Neural progenitor cell (in vitro differentiated cells): ENCODE results near the gene SPTLC1. TPM values are rescaled to one million over a fixed set of nuclear protein-coding genes. Genes with fewer than 3 reads are reported as not detected.
A peak's percentile ranks its signal among the peaks of the same experiment; 100 is the strongest.

Experiments used
- DNase-seq: peaks from one replicate; pipeline ENCODE4 v3.0.0-alpha.2; 2016; ENCODE audit warnings: low spot score
- H2AFZ ChIP-seq: fragments of 200-600 bp; sonication (generic); replicated peaks from 2 replicates; pipeline ENCODE4 v1.6.1; 2016; ENCODE audit warnings: antibody characterized with exemption
- H3F3A ChIP-seq: fragments of 200-600 bp; sonication (generic); 2 replicates; pipeline ENCODE4 v1.6.1; 2016; ENCODE audit warnings: antibody characterized with exemption, low read depth
- H3K27ac ChIP-seq: fragments of 200-600 bp; sonication (generic); 2 replicates; pipeline ENCODE4 v1.5.1; 2016; ENCODE audit warnings: mild to moderate bottlenecking
- H3K27me3 ChIP-seq: fragments of 200-600 bp; sonication (generic); 2 replicates; pipeline ENCODE4 v1.6.1; 2016; ENCODE audit warnings: mild to moderate bottlenecking, moderate library complexity
- H3K36me3 ChIP-seq: fragments of 200-600 bp; sonication (generic); 2 replicates; pipeline ENCODE4 v1.5.1; 2016
- H3K4me1 ChIP-seq: fragments of 200-600 bp; sonication (generic); 2 replicates; pipeline ENCODE4 v1.6.1; 2016; ENCODE audit warnings: mixed run types
- H3K4me2 ChIP-seq: fragments of 200-600 bp; sonication (generic); 2 replicates; pipeline ENCODE4 v1.6.1; 2016
- H3K4me3 ChIP-seq: fragments of 200-600 bp; sonication (generic); 2 replicates; pipeline ENCODE4 v1.5.1; 2016
- H3K79me2 ChIP-seq: fragments of 200-600 bp; sonication (generic); 2 replicates; pipeline ENCODE4 v1.6.1; 2016; ENCODE audit warnings: low read depth
- H3K9ac ChIP-seq: fragments of 200-600 bp; sonication (generic); 2 replicates; pipeline ENCODE4 v1.6.1; 2016
- H3K9me3 ChIP-seq: fragments of 200-600 bp; sonication (generic); 2 replicates; pipeline ENCODE4 v1.5.1; 2016; ENCODE audit warnings: low read depth
- H4K20me1 ChIP-seq: fragments of 200-600 bp; sonication (generic); 2 replicates; pipeline ENCODE4 v1.6.1; 2016; ENCODE audit warnings: low read depth
- H3K27ac Mint-ChIP-seq: 3 replicates; pipeline ENCODE4 v1.8.0; 2021; ENCODE audit warnings: mixed read lengths
- H3K27me3 Mint-ChIP-seq: 2 replicates; pipeline ENCODE4 v1.8.0; 2022; ENCODE audit warnings: low read depth, mild to moderate bottlenecking, inconsistent platforms, moderate library complexity, mixed read lengths; ENCODE audit not compliant: insufficient read depth
- H3K36me3 Mint-ChIP-seq: 3 replicates; pipeline ENCODE4 v1.8.0; 2021; ENCODE audit warnings: mixed read lengths
- H3K4me1 Mint-ChIP-seq: 3 replicates; pipeline ENCODE4 v1.8.0; 2021; ENCODE audit warnings: mixed read lengths
- H3K4me3 Mint-ChIP-seq: 3 replicates; pipeline ENCODE4 v1.8.0; 2021; ENCODE audit warnings: mild to moderate bottlenecking, moderate library complexity, mixed read lengths
- H3K9me3 Mint-ChIP-seq: 3 replicates; pipeline ENCODE4 v1.8.0; 2020; ENCODE audit warnings: mixed read lengths
- EZH2 ChIP-seq: fragments of 200-600 bp; sonication (generic); IDR thresholded peaks from 2 replicates; pipeline ENCODE4 v1.6.1; 2017; ENCODE audit warnings: antibody characterized with exemption, mild to moderate bottlenecking, moderate library complexity
- EZH2phosphoT487 ChIP-seq: fragments of 200-600 bp; sonication (generic); IDR thresholded peaks from 2 replicates; pipeline ENCODE4 v1.6.1; 2017; ENCODE audit warnings: antibody characterized with exemption
- total RNA-seq: library from RNA; depleted of rRNA; stranded (reverse); fragments of >200 nt; gene quantifications from 2 replicates; pipeline ENCODE4 v1.2.3, GENCODE V29; 2015; ENCODE audit warnings: low replicate concordance
- TF ChIP-seq, protein P1 (sequence below): fragments of 200-600 bp; sonication (generic); IDR thresholded peaks from 2 replicates; pipeline ENCODE4 v1.5.1; 2017; ENCODE audit warnings: antibody characterized with exemption, mild to moderate bottlenecking

SPTLC1 gene, protein sequence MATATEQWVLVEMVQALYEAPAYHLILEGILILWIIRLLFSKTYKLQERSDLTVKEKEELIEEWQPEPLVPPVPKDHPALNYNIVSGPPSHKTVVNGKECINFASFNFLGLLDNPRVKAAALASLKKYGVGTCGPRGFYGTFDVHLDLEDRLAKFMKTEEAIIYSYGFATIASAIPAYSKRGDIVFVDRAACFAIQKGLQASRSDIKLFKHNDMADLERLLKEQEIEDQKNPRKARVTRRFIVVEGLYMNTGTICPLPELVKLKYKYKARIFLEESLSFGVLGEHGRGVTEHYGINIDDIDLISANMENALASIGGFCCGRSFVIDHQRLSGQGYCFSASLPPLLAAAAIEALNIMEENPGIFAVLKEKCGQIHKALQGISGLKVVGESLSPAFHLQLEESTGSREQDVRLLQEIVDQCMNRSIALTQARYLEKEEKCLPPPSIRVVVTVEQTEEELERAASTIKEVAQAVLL
- total RNA-seq = 86.3 and 119 TPM in 2 replicates

GRCh38 chr9:92115071-92115858 lies at the start of gene SPTLC1:
Gene SPTLC1 (minus strand): TSS chr9:92115413. CDS start chr9:92115370, 43 bp downstream.
- H3K36me3 ChIP-seq = peaks cover 5% of the 10 kb centered on the region
- DNase-seq = peak; percentile 97
- no peaks in the 10 kb centered on the region for H3K9me3 Mint-ChIP-seq
- no peaks in the 10 kb centered on the region for H3K27me3 ChIP-seq
- peak within 1 kb of the TSS; percentile 91 for H3K27ac Mint-ChIP-seq
- no peaks in the 10 kb centered on the region for H3K27me3 Mint-ChIP-seq
- TF ChIP-seq EZH2 (no peak), EZH2phosphoT487 (no peak)
- TF ChIP-seq, protein P1, sequence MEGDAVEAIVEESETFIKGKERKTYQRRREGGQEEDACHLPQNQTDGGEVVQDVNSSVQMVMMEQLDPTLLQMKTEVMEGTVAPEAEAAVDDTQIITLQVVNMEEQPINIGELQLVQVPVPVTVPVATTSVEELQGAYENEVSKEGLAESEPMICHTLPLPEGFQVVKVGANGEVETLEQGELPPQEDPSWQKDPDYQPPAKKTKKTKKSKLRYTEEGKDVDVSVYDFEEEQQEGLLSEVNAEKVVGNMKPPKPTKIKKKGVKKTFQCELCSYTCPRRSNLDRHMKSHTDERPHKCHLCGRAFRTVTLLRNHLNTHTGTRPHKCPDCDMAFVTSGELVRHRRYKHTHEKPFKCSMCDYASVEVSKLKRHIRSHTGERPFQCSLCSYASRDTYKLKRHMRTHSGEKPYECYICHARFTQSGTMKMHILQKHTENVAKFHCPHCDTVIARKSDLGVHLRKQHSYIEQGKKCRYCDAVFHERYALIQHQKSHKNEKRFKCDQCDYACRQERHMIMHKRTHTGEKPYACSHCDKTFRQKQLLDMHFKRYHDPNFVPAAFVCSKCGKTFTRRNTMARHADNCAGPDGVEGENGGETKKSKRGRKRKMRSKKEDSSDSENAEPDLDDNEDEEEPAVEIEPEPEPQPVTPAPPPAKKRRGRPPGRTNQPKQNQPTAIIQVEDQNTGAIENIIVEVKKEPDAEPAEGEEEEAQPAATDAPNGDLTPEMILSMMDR = no peak
- peaks cover 49% of the 10 kb centered on the region for H3K79me2 ChIP-seq
- H4K20me1 ChIP-seq = peaks cover 9% of the 10 kb centered on the region
- H3K4me2 ChIP-seq = peak within 1 kb of the TSS; percentile 85
- no peaks in the 10 kb centered on the region for H3K9me3 ChIP-seq
- H2AFZ ChIP-seq = peak within 1 kb of the TSS; percentile 95
- peak within 1 kb of the TSS; percentile 43 for H3K27ac ChIP-seq
- peak within 1 kb of the TSS; percentile 83 for H3K4me3 ChIP-seq
- peak within 1 kb of the TSS; percentile 87 for H3K9ac ChIP-seq
- H3K4me1 Mint-ChIP-seq = peaks cover 5% of the 10 kb centered on the region
- no peaks in the 10 kb centered on the region for H3F3A ChIP-seq
- H3K4me1 ChIP-seq = peaks cover 7% of the 10 kb centered on the region
- peak within 1 kb of the TSS; percentile 97 for H3K4me3 Mint-ChIP-seq
- peaks cover 9% of the 10 kb centered on the region for H3K36me3 Mint-ChIP-seq

- Histone ChIP-seq H3K27ac (no peak overlapping the region), H3K9ac (no peak overlapping the region), H3F3A (no peaks in the 10 kb centered on the region), H3K79me2 (no peaks in the 10 kb centered on the region), H3K9me3 (no peaks in the 10 kb centered on the region), H3K4me1 (no peaks in the 10 kb centered on the region), H2AFZ (no peak overlapping the region), H3K36me3 (no peaks in the 10 kb centered on the region), H4K20me1 (no peaks in the 10 kb centered on the region), H3K4me3 (no peak overlapping the region), H3K4me2 (no peak overlapping the region), H3K27me3 (no peaks in the 10 kb centered on the region)
- Mint-ChIP-seq H3K4me1 (no peaks in the 10 kb centered on the region), H3K9me3 (peaks cover 8% of the 10 kb centered on the region), H3K27me3 (peaks cover 2% of the 10 kb centered on the region), H3K4me3 (no peak overlapping the region), H3K36me3 (peaks cover 1% of the 10 kb centered on the region), H3K27ac (no peak overlapping the region)
- no peak for TF ChIP-seq EZH2phosphoT487
- TF ChIP-seq EZH2 = no peak
- no peak for DNase-seq
Observed at GRCh38 chr9:92164975-92165374, 49.8 kb upstream of the SPTLC1 start.

DNA sequence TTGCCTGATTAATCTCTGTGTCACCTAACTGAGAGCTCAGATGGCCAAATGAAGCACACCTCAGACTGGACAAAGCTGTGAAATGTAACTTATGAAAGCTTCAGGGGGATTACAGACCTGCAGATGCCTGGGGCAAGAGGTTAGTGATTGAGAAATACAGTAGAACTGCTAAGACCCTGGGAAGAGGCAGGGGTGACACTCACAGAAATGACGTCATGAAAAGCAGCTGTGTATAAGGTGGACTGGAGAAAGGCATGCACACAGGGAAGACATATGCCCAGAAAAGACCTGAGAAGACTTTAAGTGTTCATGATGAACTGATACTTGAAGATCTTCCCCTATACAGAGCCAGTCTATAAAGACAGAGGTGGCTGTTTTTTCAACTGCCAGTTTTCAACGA lies 49.3 kb upstream of the SPTLC1 start:
- no peak overlapping the region for H3K4me3 ChIP-seq
- no peaks in the 10 kb centered on the region for H3K4me1 ChIP-seq
- no peaks in the 10 kb centered on the region for H3K4me1 Mint-ChIP-seq
- peaks cover 2% of the 10 kb centered on the region for H3K27me3 Mint-ChIP-seq
- no peaks in the 10 kb centered on the region for H3K79me2 ChIP-seq
- H3K27ac Mint-ChIP-seq = no peak overlapping the region
- no peaks in the 10 kb centered on the region for H3K27me3 ChIP-seq
- H3K36me3 Mint-ChIP-seq = peaks cover 1% of the 10 kb centered on the region
- no peak for TF ChIP-seq EZH2phosphoT487
- no peak for TF ChIP-seq EZH2
- TF ChIP-seq, protein P1 = no peak
- H3K9me3 Mint-ChIP-seq = peaks cover 6% of the 10 kb centered on the region
- no peak overlapping the region for H3K4me2 ChIP-seq
- H3K27ac ChIP-seq = no peak overlapping the region
- H2AFZ ChIP-seq = no peak overlapping the region
- H3K9me3 ChIP-seq = no peaks in the 10 kb centered on the region
- no peak for DNase-seq
- H3K36me3 ChIP-seq = no peaks in the 10 kb centered on the region
- H3K9ac ChIP-seq = no peak overlapping the region
- H3K4me3 Mint-ChIP-seq = no peak overlapping the region
- no peaks in the 10 kb centered on the region for H3F3A ChIP-seq
- H4K20me1 ChIP-seq = no peaks in the 10 kb centered on the region
